ENCODE measurements around the gene IDH2. TPM values are rescaled to one million over a fixed set of nuclear protein-coding genes. Genes with fewer than 3 reads are reported as not detected.
A peak's percentile ranks its signal among the peaks of the same experiment; 100 is the strongest.

The IDH2 gene
- total RNA-seq, 1 donor from 2014 or later, result 1,173 TPM

DNA sequence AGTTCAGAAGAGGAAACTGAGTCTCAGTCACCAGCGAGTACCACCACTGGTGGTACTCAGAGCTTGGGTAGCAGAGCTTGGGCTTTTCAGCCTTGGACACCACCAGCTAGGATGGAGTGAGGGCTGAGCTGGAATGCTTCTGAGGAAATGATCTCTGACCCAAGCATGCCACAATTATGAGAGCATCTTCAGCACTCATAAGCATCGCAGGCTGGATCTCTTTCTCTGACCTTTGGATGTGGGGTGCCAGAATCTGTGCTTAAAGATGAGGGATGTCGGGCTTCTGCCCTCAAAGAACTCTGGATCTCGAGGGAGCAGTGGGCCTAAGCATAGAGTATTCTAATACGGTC lies 64.8 kb downstream of the IDH2 start:
- ATAC-seq, result no peak
- DNase-seq (ENCODE audit: missing footprints), result no peak
- intact Hi-C loops (cut with DNase I), result no loop called here

DNA sequence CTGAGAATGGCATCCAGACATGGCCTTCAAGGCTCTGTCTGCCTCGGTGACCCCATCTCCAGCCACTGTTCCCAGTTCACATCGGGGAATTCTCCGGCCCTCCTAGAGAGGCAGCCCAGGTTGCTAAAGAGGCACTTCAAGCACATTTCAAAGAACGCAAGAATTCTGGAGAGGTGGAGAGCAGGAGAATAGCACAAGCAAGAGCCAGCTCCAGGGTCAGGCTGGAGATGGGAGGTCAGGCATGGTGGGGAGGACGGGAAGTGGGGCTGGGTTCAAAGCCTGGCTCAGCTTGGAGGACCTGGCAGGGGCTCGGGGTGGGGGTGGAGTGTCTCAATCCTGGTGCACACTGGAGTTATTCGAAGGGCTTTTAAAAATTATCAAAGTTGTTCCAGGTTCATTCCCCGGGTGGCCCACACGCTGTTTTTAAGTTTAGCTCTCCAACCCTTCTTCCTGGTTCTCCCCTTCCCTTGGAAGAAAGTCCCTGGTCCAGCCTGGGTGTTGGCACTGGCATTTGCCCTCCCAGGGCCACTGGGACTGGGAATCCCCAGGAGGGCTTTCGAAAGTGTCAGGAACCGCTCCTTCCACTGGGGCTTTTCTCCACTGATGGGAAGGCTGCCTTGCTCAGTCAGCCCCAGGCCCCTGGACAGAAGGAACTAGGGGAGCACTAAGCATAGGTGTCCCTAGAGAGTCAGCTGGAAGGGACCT lies 65.3 kb downstream of the IDH2 start:
- DNase-seq (ENCODE audit: missing footprints) (no peak), ATAC-seq (no peak)
- intact Hi-C loops (cut with DNase I), result no loop called here

DNA sequence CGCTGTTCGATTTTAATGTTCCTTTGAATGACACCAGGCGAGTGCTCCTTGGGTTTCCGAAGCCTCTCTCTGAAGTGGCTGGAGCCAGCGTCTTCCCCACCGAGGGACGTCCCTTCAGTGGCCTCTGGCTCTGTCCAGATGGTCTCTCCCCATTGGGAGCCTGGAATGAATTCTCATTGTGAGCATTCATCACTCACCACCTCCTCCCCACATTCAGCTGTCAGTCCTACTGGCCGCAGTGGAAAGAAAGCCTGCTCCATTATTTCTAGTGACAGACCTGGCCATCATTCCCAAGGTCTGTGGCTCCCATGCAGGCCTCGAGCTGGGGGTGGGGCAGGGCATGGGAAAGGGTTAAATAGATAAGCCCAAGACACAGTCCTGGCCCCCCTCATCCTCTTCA lies 65.9 kb downstream of the IDH2 start:
- DNase-seq (ENCODE audit: missing footprints), result no peak
- intact Hi-C loops (cut with DNase I), result no loop called here
- ATAC-seq, result no peak

DNA sequence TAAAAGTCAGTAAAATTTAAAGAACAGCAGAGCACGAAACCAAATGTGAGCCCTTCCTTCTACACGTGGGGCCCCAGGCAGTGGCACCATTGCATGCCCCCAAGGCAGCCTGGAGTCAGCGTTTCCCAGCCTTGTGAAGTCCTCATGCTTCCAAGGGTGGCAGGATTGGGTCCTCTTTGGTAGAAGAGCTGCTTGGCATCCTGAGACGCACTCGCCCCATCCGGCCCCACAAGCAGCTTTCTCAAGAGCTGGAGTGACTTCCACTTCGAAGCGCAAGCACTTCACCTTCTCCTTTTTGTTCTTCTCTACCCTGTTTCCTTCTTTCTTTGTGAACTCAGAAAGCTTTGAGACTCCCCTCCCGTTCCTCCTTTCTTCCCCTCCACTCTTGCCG lies 66.4 kb downstream of the IDH2 start:
- ATAC-seq (no peak), DNase-seq (ENCODE audit: missing footprints) (peak; percentile 85)
- intact Hi-C loops (cut with DNase I), result no loop called here

DNA sequence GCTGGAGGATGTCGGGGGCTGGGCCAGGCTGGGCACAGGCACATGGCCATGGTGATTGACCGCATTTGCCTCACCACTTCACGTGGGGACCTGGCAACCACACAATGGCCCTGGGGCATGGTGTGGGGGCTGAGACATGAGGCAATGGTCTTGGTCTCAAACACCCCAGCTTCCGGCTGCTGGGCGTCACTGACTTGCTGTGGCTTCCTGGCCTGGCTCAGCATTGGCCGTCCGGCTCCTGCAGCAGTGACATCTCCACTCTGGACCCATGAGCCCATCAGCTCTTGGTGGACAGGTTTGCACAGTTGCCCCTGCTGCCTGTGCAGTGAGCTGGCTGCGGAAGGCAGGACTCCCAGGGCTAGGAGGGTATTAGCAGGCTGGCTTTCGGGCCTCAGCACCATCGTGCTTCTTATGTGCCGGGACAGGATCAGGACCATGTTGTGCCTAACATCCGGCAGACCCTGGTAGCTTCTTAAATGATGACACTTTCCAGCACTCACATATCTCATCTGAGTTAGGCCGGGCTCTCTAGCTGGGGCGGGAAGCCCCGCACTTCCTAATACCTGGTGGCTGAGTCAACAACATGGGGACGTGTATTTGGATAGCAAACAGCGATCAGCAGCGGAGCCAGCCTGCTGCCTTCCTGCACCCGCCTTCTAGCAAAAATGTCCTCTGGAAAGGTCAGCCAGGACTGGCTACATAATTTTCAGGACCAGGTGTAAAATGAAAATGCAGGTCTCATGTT lies 67.0 kb downstream of the IDH2 start:
- intact Hi-C loops (cut with DNase I), result no loop called here
- DNase-seq (ENCODE audit: missing footprints), result peak; percentile 81
- peak; percentile 41 for ATAC-seq

DNA sequence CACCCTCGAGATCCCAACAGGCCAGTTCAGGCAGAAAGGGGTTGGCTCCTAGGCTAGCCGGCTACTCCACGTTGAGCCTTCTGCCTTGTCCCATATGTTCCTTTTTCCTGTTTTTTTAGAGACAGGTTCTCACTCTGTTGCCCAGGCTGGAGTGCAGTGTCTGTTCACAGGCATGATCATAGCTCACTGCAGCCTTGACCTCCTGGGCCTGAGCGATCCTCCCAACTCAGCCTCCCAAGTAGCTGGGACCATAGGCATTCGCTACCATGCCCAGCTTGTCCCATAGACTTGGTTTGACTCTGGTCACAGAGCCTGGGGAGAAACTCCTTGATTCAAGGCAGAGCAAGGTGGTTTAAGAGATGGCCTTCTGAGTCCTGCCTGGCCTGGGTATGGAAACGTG lies 68.8 kb downstream of the IDH2 start:
- DNase-seq (ENCODE audit: missing footprints) (no peak), ATAC-seq (no peak)
- intact Hi-C loops (cut with DNase I), result no loop called here

Other genes with a start within 250 kb of the IDH2 start
- gene AP3S2, start 208.5 kb downstream of the IDH2 start, total RNA-seq, result 46.9 TPM
- 12.0 TPM for gene ARPIN, start 189.5 kb downstream of the IDH2 start, total RNA-seq
- 5.4 TPM for gene ZNF710, start 101.1 kb downstream of the IDH2 start, total RNA-seq
- 27.7 TPM for gene SEMA4B, start 98.9 kb upstream of the IDH2 start, total RNA-seq
- gene CIB1, start 131.5 kb upstream of the IDH2 start, total RNA-seq, result 73.2 TPM
- 9.8 TPM for gene GDPGP1, start 131.7 kb upstream of the IDH2 start, total RNA-seq
- gene TTLL13, start 147.1 kb upstream of the IDH2 start, total RNA-seq, result not detected
- gene NGRN, start 163.2 kb upstream of the IDH2 start, total RNA-seq, result 122 TPM
- 4.6 TPM for gene ZNF774, start 249.8 kb upstream of the IDH2 start, total RNA-seq

All from Right ventricle myocardium inferior (tissue), 1 donor.